Vagina (tissue), 2 donors: ENCODE measurements around the gene PKIG. TPM values are rescaled to one million over a fixed set of nuclear protein-coding genes. Genes with fewer than 3 reads are reported as not detected.

Source experiments
- DNase-seq, 2 donors: peaks; one replicate each; pipeline ENCODE4 v3.0.0-alpha.2; 2017; ENCODE audit errors: extremely low spot score in 2 of 2
- H3K27ac ChIP-seq: fragments of 200-600 bp; sonication (generic); one replicate; pipeline ENCODE4 v1.5.1; 2019
- H3K27me3 ChIP-seq: fragments of 200-600 bp; sonication (generic); one replicate; pipeline ENCODE4 v1.5.1; 2019
- H3K36me3 ChIP-seq, 2 donors: fragments of 200-600 bp; sonication (generic); one replicate each; pipeline ENCODE4 v1.5.1; 2017 to 2019
- H3K4me1 ChIP-seq: fragments of 200-600 bp; sonication (generic); one replicate; pipeline ENCODE4 v1.5.1; 2019
- H3K4me3 ChIP-seq, 2 donors: fragments of 200-600 bp; sonication (generic); 1 replicate in 1 of 2; 2 replicates in 1 of 2; pipeline ENCODE4 v1.5.1; 2016 to 2019
- H3K9me3 ChIP-seq: fragments of 200-600 bp; sonication (generic); one replicate; pipeline ENCODE4 v1.5.1; 2019
- POLR2A ChIP-seq, 2 donors: fragments of 450-650 bp; IDR thresholded peaks; one replicate each; pipeline ENCODE4 v1.6.1; 2017; ENCODE audit warnings: antibody characterized with exemption in 2 of 2, mild to moderate bottlenecking in 2 of 2, moderate library complexity in 2 of 2
- POLR2AphosphoS5 ChIP-seq, 2 donors: sonication (generic); formaldehyde crosslinking; IDR thresholded peaks; one replicate each; pipeline ENCODE4 v1.9.0; 2017; ENCODE audit warnings: antibody characterized with exemption in 2 of 2, mild to moderate bottlenecking in 2 of 2, low read depth in 1 of 2; ENCODE audit not compliant: insufficient read depth in 1 of 2
- intact Hi-C: fragments of 100-400 bp; cut with DNase I; formaldehyde crosslinking; loops from one replicate; pipeline ENCODE4 v1.15.1; 2023
- total RNA-seq: library from RNA; depleted of rRNA; stranded (reverse); fragments of >200 nt; gene quantifications from one replicate; pipeline ENCODE4 v1.2.3, GENCODE V29; 2016
- TF ChIP-seq, protein P1 (sequence below), 3 experiments: fragments of 450-650 bp in 2 of 3; fragments of 200-600 bp in 1 of 3; sonication (generic) in 1 of 3; IDR thresholded peaks; one replicate each; pipeline ENCODE4 v1.5.1; 2017 to 2019; ENCODE audit warnings: antibody characterized with exemption in 3 of 3, mild to moderate bottlenecking in 2 of 3, moderate library complexity in 2 of 3

Gene PKIG
- total RNA-seq, 1 donor from 2014 or later: 146 TPM

DNA sequence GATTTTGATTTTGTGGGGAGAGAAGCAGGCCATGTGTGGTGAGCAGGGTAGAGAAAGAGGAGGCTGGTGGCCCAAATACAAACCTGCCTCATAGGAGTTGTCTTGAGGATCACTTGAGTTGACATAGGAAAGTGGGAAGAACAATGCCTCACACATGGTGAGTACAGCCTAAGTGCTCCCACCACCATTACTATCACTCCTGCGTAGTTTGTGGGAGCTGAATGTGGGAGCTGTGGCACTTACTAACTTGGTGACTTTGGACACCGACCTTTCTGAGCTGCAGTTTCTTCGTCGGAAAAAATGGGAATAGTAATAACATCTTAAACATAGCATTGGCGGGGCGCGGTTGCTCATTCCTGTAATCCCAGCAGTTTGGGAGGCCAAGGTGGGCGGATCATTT lies 35.0 kb upstream of the PKIG start:
- Histone ChIP-seq H3K36me3 (no peaks in the 10 kb centered on the region), H3K27me3 (no peaks in the 10 kb centered on the region), H3K4me3 (no peak overlapping the region), H3K9me3 (no peaks in the 10 kb centered on the region), H3K4me1 (peaks cover under 1% of the 10 kb centered on the region), H3K27ac (peak overlapping the region; percentile 50)
- TF ChIP-seq POLR2A (IDR thresholded peaks at IDR 0.05) (no peak), POLR2AphosphoS5 (IDR thresholded peaks at IDR 0.05; ENCODE audit: insufficient read depth in 1 of 2, low read depth in 1 of 2) (no peak)
- TF ChIP-seq, protein P1, sequence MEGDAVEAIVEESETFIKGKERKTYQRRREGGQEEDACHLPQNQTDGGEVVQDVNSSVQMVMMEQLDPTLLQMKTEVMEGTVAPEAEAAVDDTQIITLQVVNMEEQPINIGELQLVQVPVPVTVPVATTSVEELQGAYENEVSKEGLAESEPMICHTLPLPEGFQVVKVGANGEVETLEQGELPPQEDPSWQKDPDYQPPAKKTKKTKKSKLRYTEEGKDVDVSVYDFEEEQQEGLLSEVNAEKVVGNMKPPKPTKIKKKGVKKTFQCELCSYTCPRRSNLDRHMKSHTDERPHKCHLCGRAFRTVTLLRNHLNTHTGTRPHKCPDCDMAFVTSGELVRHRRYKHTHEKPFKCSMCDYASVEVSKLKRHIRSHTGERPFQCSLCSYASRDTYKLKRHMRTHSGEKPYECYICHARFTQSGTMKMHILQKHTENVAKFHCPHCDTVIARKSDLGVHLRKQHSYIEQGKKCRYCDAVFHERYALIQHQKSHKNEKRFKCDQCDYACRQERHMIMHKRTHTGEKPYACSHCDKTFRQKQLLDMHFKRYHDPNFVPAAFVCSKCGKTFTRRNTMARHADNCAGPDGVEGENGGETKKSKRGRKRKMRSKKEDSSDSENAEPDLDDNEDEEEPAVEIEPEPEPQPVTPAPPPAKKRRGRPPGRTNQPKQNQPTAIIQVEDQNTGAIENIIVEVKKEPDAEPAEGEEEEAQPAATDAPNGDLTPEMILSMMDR (IDR thresholded peaks at IDR 0.05): no peak
- intact Hi-C loops: no loop called here
- no peak for DNase-seq

DNA sequence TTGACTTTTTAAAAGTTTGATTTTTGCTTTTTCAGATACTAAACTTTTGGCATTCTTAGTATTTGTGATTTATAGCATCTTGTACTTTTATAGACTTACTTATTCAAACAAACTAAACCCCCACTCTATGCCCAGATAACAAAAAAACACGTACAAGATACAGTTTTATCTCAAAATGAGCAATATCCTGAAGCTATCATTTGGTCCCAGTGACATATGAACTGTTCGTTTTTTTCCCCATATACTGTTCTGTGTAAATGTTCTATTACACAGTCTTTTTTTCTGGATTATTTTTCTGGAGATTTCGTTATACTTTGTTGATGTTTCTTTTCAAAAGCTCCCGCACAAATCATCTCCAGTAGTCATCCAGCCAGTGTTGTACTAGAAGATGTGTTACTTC lies 33.3 kb upstream of the PKIG start:
- no peak for TF ChIP-seq POLR2A (IDR thresholded peaks at IDR 0.05)
- TF ChIP-seq, protein P1 (IDR thresholded peaks at IDR 0.05): no peak
- intact Hi-C loops: no loop called here

DNA sequence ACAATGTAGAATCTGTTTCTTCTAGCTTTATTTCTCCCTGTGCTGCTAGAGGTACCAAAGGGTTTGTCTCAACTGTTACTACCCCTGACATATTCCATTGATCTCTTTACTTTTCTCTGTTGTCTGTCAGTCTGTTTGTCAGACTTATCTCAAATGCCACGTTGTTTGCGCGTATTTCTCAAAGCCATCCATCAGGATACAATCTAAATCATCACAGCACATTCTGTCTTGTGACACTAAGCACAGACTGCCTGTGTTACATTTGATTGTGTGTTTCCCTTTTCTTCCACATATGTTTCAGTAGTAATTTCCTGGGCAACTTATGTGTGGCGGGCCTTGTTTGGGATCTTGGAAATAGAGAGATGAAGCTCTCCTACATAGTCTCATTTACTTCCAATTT lies 30.3 kb upstream of the PKIG start:
- intact Hi-C loops: no loop called here
- no peaks in the 10 kb centered on the region for H3K9me3 ChIP-seq
- TF ChIP-seq, protein P1 (IDR thresholded peaks at IDR 0.05): no peak
- TF ChIP-seq POLR2AphosphoS5 (IDR thresholded peaks at IDR 0.05; ENCODE audit: insufficient read depth in 1 of 2, low read depth in 1 of 2) (no peak), POLR2A (IDR thresholded peaks at IDR 0.05) (no peak)

More for the DNA sequence above, 33.3 kb upstream of the PKIG start:
- Histone ChIP-seq H3K27me3 (no peaks in the 10 kb centered on the region), H3K9me3 (no peaks in the 10 kb centered on the region), H3K27ac (peak overlapping the region; percentile 50), H3K4me1 (peaks cover 14% of the 10 kb centered on the region), H3K36me3 (no peaks in the 10 kb centered on the region), H3K4me3 (no peak overlapping the region)
- DNase-seq: no peak

DNA sequence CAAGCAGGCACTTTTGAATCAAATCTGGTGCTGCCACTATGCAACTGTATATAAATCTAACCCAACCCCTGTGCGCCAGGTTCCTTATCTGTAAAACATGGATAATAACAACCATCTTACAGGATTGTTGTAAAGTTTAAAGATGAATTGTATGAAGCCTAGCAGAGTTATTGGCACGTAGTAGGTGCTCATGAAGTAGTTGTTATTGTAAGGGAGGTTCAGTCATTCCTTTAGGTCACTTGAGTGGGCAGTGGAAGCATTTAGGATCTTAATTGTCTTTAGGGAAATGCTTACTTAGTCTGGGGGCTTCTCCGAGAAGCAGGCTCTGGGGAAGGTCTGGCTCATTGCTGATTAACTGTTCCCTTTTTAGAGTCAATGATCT lies 29.8 kb upstream of the PKIG start:
- intact Hi-C loops: no loop called here
- H3K4me1 ChIP-seq: peaks cover 14% of the 10 kb centered on the region
- no peaks in the 10 kb centered on the region for H3K27me3 ChIP-seq
- peak overlapping the region; percentile 82 for H3K27ac ChIP-seq
- TF ChIP-seq POLR2A (IDR thresholded peaks at IDR 0.05) (no peak), POLR2AphosphoS5 (IDR thresholded peaks at IDR 0.05; ENCODE audit: insufficient read depth in 1 of 2, low read depth in 1 of 2) (no peak)
- TF ChIP-seq, protein P1 (IDR thresholded peaks at IDR 0.05): no peak
- no peak for DNase-seq
- H3K9me3 ChIP-seq: no peaks in the 10 kb centered on the region
- H3K36me3 ChIP-seq: no peaks in the 10 kb centered on the region
- H3K4me3 ChIP-seq: no peak overlapping the region

More for the DNA sequence above, 30.3 kb upstream of the PKIG start:
- H3K36me3 ChIP-seq: no peaks in the 10 kb centered on the region
- no peak for DNase-seq
- no peak overlapping the region for H3K4me3 ChIP-seq
- H3K4me1 ChIP-seq: peaks cover 14% of the 10 kb centered on the region
- H3K27ac ChIP-seq: peak overlapping the region; percentile 82
- H3K27me3 ChIP-seq: no peaks in the 10 kb centered on the region

GRCh38 chr20:44552950-44553908 lies 29.1 kb upstream of the PKIG start:
- intact Hi-C loops: no loop called here
- peak overlapping the region; percentile 82 for H3K27ac ChIP-seq
- no peak for DNase-seq
- H3K36me3 ChIP-seq: no peaks in the 10 kb centered on the region
- peaks cover 14% of the 10 kb centered on the region for H3K4me1 ChIP-seq
- H3K27me3 ChIP-seq: no peaks in the 10 kb centered on the region
- H3K9me3 ChIP-seq: no peaks in the 10 kb centered on the region
- TF ChIP-seq, protein P1 (IDR thresholded peaks at IDR 0.05): no peak
- TF ChIP-seq POLR2AphosphoS5 (IDR thresholded peaks at IDR 0.05; ENCODE audit: insufficient read depth in 1 of 2, low read depth in 1 of 2): peak in 1 of 2 donors; percentile 30
- H3K4me3 ChIP-seq: no peak overlapping the region
